HG03103 (cell line): Measurements from ENCODE around the gene ZMYND8.

Experiments used
- ATAC-seq: cut with Tn5 transposase; IDR thresholded peaks from one replicate; pipeline ENCODE4 v1.9.1; 2021; ENCODE audit warnings: low read depth; ENCODE audit not compliant: unreplicated experiment

Gene ZMYND8

GRCh38 chr20:47235111-47235510 lies 121.4 kb downstream of the ZMYND8 start:
- no peak for ATAC-seq

DNA sequence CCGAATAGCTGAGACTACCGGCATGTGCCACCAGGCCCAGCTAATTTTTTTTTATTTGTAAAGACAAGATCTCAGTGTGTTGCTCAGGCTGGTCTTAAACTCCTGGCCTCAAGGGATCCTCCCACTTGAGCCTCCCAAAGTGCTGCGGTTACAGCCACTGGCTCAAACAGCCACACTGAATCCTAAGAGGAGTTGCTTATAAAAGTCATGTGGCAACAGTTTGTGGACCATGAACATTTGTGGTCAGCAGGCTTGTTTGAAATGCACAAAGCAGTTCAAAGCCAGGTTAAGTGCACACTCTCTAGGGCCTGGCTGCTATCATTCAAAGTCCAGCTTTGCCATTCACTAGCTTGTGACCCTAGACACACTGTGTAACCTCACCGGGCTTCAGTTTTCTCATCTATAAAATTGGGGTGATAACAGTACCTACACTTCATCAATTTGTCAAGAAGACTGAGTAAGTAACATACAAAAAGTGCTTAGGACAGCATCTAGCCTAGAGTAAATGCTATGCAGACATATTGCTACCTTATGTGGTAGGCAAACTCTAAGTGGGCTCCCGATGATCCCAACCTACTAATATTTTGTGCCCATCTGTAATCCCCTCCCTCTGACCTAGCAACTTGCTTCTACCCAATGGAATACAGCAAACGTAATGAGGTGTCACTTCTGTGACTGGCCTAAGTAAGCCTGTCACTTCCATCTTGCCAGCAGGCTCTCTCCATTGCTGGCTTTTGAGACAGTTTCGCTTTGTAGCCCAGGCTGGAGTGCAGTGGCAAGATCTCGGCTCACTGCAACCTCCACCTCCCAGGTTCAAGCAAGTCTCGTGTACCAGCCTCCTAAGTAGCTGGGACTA lies 122.9 kb downstream of the ZMYND8 start:
- no peak for ATAC-seq

- ATAC-seq: no peak
These were observed 124.0 kb downstream of the ZMYND8 start for GRCh38 chr20:47232518-47232917.

- ATAC-seq: no peak
These were observed 125.0 kb downstream of the ZMYND8 start for GRCh38 chr20:47231382-47232039.

GRCh38 chr20:47230811-47231256 lies 125.7 kb downstream of the ZMYND8 start:
- no peak for ATAC-seq

GRCh38 chr20:47228654-47229053 lies 127.8 kb downstream of the ZMYND8 start:
- no peak for ATAC-seq

DNA sequence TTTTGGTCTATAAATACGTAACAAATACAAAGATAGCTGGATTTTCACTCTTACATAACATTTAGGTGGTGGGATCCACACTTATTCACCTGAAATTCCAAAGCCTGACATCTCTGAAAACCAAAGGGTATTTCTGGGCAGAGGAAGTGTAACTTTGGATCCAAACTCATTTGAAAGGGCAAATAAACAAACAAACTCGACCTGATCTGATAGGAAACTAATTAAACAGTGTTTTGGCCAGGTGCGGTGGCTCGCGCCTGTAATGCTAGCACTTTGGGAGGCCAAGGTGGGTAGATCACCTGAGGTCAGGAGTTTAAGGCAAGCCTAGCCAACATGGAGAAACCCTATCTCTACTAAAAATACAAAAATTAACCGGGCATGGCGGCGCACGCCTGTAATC lies 128.9 kb downstream of the ZMYND8 start:
- no peak for ATAC-seq

GRCh38 chr20:47227119-47227518 lies 129.4 kb downstream of the ZMYND8 start:
- no peak for ATAC-seq

- no peak for ATAC-seq
These were observed 131.0 kb downstream of the ZMYND8 start for GRCh38 chr20:47225458-47225857.

GRCh38 chr20:47224857-47225256 lies 131.6 kb downstream of the ZMYND8 start:
- ATAC-seq: no peak

- ATAC-seq: no peak
These were observed 132.2 kb downstream of the ZMYND8 start for GRCh38 chr20:47224300-47224791.

DNA sequence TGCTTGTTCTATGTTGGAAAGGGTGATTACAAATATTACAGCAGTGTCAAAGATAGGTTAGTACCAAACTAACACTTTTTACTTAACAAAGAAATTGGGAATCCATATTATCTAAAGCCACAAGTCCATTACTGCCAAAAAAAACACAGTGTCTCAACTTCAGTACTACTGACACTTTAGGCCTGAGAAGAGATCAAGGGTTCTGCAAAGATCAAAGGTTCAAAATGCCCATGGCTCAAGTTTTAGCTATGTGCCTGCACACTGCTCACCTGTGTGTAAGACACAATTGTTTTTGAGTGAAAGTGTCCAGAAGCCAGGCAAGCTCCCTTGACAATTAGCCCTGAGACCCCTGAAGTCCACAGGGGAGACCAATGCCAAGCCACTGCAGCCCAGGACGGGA lies 132.6 kb downstream of the ZMYND8 start:
- no peak for ATAC-seq

DNA sequence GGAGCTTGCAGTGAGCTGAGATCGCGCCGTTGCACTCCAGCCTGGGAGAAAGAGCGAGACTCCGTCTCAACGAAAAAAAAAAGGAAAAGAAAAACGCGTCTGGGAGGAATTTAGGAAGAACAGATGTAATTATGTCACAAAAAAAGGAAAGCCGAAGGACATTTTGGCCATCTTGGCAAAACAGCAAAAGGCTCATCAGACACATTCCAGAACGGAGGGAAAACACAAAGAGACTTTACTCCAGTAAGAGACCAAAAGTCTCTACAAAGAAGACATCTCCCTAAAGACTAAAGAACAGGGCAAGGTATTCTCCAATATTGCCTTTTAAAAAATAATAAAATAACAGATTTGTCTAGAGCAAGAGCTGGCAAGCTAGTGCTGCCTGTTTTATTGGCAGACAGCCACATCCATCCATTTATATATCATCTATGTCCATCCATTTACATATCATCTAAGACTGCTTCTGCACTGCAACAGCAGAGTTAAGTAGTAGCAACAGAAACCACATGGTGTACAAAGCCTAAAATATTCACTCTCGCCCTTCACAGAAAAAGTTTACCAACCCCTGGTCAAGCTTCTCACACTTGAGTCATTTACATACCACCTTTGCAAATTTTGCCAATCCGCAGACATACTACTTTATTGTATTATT lies 133.9 kb downstream of the ZMYND8 start:
- ATAC-seq: no peak

GRCh38 chr20:47221036-47221625 lies 135.4 kb downstream of the ZMYND8 start:
- no peak for ATAC-seq

- ATAC-seq: no peak
These were observed 136.3 kb downstream of the ZMYND8 start for GRCh38 chr20:47220161-47220582.

GRCh38 chr20:47217482-47218446 lies 138.7 kb downstream of the ZMYND8 start:
- no peak for ATAC-seq

DNA sequence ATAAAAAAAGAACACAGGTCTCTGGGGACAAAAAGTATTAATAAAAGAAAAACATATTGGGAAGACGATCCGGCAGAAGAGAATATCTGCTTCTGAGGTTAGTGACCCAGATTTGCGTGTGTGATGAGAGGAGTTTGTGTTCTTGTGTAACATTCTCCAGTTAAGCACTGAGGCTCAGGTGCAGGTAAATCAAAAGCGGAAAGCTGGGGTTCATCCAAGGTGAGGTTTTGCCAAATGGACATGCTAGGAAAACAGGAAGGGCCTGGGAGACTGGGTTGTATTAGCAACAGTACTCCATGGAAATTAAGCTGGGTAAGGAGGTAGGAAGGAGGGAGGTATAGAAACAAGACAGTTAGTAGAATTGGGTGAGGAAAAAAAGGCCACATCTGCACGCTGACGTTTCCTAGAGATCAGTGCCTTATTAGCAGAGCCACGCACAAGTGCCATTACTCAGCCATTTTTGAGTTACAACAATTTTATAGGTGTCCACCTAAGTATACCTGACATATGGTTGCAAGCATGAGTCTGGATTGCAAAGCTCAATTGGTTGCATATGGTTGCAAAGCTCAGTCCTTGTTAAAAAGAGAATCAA lies 139.6 kb downstream of the ZMYND8 start:
- no peak for ATAC-seq

DNA sequence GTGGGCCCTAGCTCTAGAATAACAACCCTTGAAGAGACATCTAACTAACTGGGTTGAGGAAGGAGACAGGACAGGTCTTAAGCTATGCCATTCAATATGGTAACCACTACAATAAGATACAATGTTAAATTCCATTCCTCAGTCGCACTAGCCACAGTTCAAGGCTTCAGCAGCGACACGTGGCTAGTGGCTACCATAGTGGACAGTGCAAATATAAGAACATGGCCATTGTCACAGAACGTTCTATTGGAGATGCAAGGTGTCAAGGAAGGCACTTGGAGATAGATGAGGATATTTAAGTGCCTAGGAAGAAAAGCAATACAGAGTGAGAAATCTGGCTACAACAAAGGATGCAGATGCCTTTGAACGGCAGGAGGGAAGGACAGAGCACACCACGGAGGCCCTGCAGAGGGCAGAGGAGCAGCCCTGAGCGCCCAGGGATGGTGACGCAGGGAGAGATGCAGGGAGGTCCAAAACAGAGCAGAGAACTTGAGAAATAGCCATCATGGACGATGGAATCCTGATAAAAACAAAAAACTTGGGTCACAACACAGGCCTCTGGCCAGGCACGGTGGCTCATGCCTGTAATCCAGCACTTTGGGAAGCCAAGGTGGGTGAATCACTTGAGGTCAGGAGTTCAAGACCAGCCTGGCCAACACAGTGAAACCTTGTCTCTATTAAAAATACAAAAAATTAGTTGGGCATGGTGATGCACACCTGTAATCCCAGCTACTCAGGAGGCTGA lies 140.7 kb downstream of the ZMYND8 start:
- no peak for ATAC-seq

GRCh38 chr20:47213966-47214365 lies 142.5 kb downstream of the ZMYND8 start:
- no peak for ATAC-seq
